ENCODE measurements around the gene PDGFRB. TPM values are rescaled to one million over a fixed set of nuclear protein-coding genes. Genes with fewer than 3 reads are reported as not detected.

Gene PDGFRB
- total and polyA plus RNA-seq, 9 of the 15 experiments (the other 6 are each of a cell fraction or from before 2014, with no cell fraction given), result 0.01 to 1.5 (median 0.09) TPM; not detected in 3

- Histone ChIP-seq H3K27me3 (ENCODE audit: control insufficient read depth in 2 of 2, insufficient read depth in 2 of 2, low read length in 2 of 2) (peaks cover 10 to 25% of the 10 kb centered on the region in 2 experiments; a peak in 3 of 5 replicates), H3K9ac (ENCODE audit: insufficient read depth in 1 of 2, low read depth in 2 of 2, low read length in 2 of 2) (no peak overlapping the region), H3K79me2 (ENCODE audit: control insufficient read depth, insufficient read depth, low read length) (no peaks in the 10 kb centered on the region), H4K20me1 (replicated peaks; ENCODE audit: control insufficient read depth, insufficient read depth, low read length) (no peaks in the 10 kb centered on the region; the same call in 1 of the 2 replicates), H2AFZ (ENCODE audit: low read depth, low read length) (no peak overlapping the region), H3K9me3 (replicated peaks; ENCODE audit: control insufficient read depth, insufficient read depth, low read depth, low read length) (no peaks in the 10 kb centered on the region), H3K27ac (ENCODE audit: extremely low read depth, low read depth, low read length) (no peak overlapping the region), H3K4me1 (replicated peaks in 1 of 2; ENCODE audit: control insufficient read depth in 2 of 2, insufficient read depth in 2 of 2, low read length in 2 of 2) (peaks cover 24 to 26% of the 10 kb centered on the region in 2 experiments), H3K4me3 (no peak overlapping the region), H3K36me3 (ENCODE audit: control insufficient read depth, insufficient read depth, low read length) (no peaks in the 10 kb centered on the region), H3K4me2 (ENCODE audit: insufficient read depth, low read length) (no peak overlapping the region), H3K9me1 (ENCODE audit: control insufficient read depth, insufficient read depth, low read length) (no peaks in the 10 kb centered on the region)
- DNase-seq (ENCODE audit: extremely low read depth in 1 of 4, low spot score in 3 of 4), result no peak
- CTCF ChIA-PET (ENCODE audit: low intra/inter-chr PET ratio), result interaction anchor here (0.6 kb wide), 1 partner anchor 28 kb away, joined by 3 read pairs; no protein-coding TSS in a partner anchor
- no TSS peak for BruUV-seq (replicated peaks)
- TF ChIP-seq PKNOX1 (IDR thresholded peaks at IDR 0.05) (peak; percentile 40; the same call in 1 of the 2 replicates), BRD4 (IDR thresholded peaks at IDR 0.05) (no peak)
- intact Hi-C loops (cut with micrococcal nuclease) (no loop called here), in situ Hi-C loops (cut with MboI) (no loop called here)
- FAIRE-seq, result no peak
- no peak for ATAC-seq
- 34% methylated on average over 12 of the region's 12 CpGs for WGBS (ENCODE audit: insufficient coverage, low coverage, missing lambda C conversion rate)
- POLR2A ChIA-PET, result interaction anchor here (0.5 to 0.7 kb wide), 2 partner anchors 34 to 67 kb away, joined by 3 read pairs; no protein-coding TSS in a partner anchor
Measured at GRCh38 chr5:150158170-150158949, 2.7 kb upstream of the PDGFRB start.

- ATAC-seq (no peak), FAIRE-seq (no peak)
- POLR2A ChIA-PET, result interaction anchor here (0.6 kb wide), 2 partner anchors 179 to 310 kb away, joined by 3 read pairs; no protein-coding TSS in a partner anchor
- TF ChIP-seq MAFK (IDR thresholded peaks at IDR 0.05; ENCODE audit: low read length), result no peak
- no peak for TF ChIP-seq SMAD2 (IDR thresholded peaks at IDR 0.05; ENCODE audit: low read depth, low read length)
- no peak for TF ChIP-seq BRD9 (IDR thresholded peaks at IDR 0.05; ENCODE audit: low read depth, partially characterized antibody)
- no peak for TF ChIP-seq SRSF7 (optimal IDR thresholded peaks at IDR 0.05; ENCODE audit: low read depth, low read length)
- no peak for TF ChIP-seq ZNF232 (CRISPR knock-in tag; IDR thresholded peaks at IDR 0.05)
- TF ChIP-seq ZNF512 (tag; IDR thresholded peaks at IDR 0.05), result no peak
- no peak for TF ChIP-seq ETS2 (tag; IDR thresholded peaks at IDR 0.05; ENCODE audit: borderline replicate concordance, poor library complexity, severe bottlenecking)
- no peak for TF ChIP-seq CCNT2 (IDR thresholded peaks at IDR 0.05; ENCODE audit: borderline replicate concordance, extremely low read depth, insufficient read length, low read depth, low read length)
Measured at GRCh38 chr5:150157168-150157567, 1.5 kb upstream of the PDGFRB start.

More at GRCh38 chr5:150157168-150157567, 1.5 kb upstream of the PDGFRB start:
- Histone ChIP-seq H3K4me1 (replicated peaks in 1 of 2; ENCODE audit: control insufficient read depth in 2 of 2, insufficient read depth in 2 of 2, low read length in 2 of 2) (peaks cover 23 to 24% of the 10 kb centered on the region in 2 experiments), H3K9ac (ENCODE audit: insufficient read depth in 1 of 2, low read depth in 2 of 2, low read length in 2 of 2) (no peak overlapping the region), H3K9me3 (replicated peaks; ENCODE audit: control insufficient read depth, insufficient read depth, low read depth, low read length) (no peaks in the 10 kb centered on the region), H4K20me1 (replicated peaks; ENCODE audit: control insufficient read depth, insufficient read depth, low read length) (peaks cover 7% of the 10 kb centered on the region; the same call in 1 of the 2 replicates), H3K27ac (ENCODE audit: extremely low read depth, low read depth, low read length) (no peak overlapping the region), H3K4me2 (ENCODE audit: insufficient read depth, low read length) (no peak overlapping the region), H3K27me3 (ENCODE audit: control insufficient read depth in 2 of 2, insufficient read depth in 2 of 2, low read length in 2 of 2) (peaks cover 15 to 37% of the 10 kb centered on the region in 2 experiments; a peak in 4 of 5 replicates), H3K4me3 (no peak overlapping the region), H3K36me3 (ENCODE audit: control insufficient read depth, insufficient read depth, low read length) (no peaks in the 10 kb centered on the region), H3K9me1 (ENCODE audit: control insufficient read depth, insufficient read depth, low read length) (no peaks in the 10 kb centered on the region), H2AFZ (ENCODE audit: low read depth, low read length) (no peak overlapping the region), H3K79me2 (ENCODE audit: control insufficient read depth, insufficient read depth, low read length) (no peaks in the 10 kb centered on the region)
- BruUV-seq (replicated peaks), result no TSS peak
- 34% methylated on average over 3 of the region's 3 CpGs for WGBS (ENCODE audit: insufficient coverage, low coverage, missing lambda C conversion rate)
- CTCF ChIA-PET (ENCODE audit: low intra/inter-chr PET ratio), result interaction anchor here (0.7 kb wide), 1 partner anchor 179 kb away, joined by 3 read pairs; no protein-coding TSS in a partner anchor
- DNase-seq (ENCODE audit: extremely low read depth in 1 of 4, low spot score in 3 of 4), result no peak
- intact Hi-C loops (cut with micrococcal nuclease), result no loop called here
- in situ Hi-C loops (cut with MboI), result no loop called here
